AG08396 (cell line): Measurements from ENCODE around the gene CORIN.
"Not testable (repeated sequence)": the region's sequence is repeated elsewhere in the genome, so short reads cannot be mapped to it uniquely, and the experiment has no call there.

Experiments
- DNase-seq: peaks from one replicate; pipeline ENCODE4 v3.0.0; 2012; ENCODE audit warnings: low spot score, mixed read lengths

CORIN gene

DNA sequence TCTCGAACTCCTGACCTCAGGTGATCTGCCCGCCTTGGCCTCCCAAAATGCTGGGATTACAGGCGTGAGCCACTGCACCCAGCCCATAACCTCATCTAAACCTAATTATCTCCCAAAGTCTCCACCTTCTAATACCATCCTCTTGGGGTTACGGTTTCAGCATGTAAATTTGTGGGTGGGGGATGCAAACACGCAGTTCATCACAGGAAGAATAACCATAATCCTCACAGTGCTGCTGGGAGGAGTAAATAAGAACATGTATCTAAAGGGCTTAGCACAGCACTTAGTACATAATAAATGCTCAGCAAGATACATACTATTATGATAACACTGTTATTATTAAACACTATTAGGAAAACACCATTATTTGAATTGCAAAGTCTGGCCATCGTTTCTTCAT, 116.4 kb downstream of the CORIN start:
- no peak for DNase-seq

GRCh38 chr4:47720787-47721186, 117.1 kb downstream of the CORIN start:
- no peak for DNase-seq

GRCh38 chr4:47719576-47719975, 118.3 kb downstream of the CORIN start:
- DNase-seq, result no peak

GRCh38 chr4:47718696-47719095, 119.2 kb downstream of the CORIN start:
- no peak for DNase-seq

DNA sequence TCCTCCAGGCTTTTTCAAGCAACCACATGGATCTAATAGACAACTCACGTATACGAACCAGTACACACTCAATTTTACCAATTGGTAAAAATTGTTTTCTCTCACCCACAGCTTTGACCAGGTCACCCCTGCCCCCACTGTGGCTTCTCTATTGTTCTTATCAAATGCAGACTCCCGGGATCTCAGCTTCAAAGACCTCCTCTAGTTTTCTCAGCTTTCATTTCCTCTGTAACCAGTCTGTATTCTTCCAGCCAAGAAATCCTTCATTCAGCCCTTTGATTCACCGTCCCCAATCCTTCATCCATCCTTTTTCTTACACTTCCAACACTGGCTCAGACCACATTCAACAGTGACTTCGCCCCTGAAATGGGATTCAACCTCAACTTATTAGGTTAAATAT, 120.7 kb downstream of the CORIN start:
- no peak for DNase-seq

DNA sequence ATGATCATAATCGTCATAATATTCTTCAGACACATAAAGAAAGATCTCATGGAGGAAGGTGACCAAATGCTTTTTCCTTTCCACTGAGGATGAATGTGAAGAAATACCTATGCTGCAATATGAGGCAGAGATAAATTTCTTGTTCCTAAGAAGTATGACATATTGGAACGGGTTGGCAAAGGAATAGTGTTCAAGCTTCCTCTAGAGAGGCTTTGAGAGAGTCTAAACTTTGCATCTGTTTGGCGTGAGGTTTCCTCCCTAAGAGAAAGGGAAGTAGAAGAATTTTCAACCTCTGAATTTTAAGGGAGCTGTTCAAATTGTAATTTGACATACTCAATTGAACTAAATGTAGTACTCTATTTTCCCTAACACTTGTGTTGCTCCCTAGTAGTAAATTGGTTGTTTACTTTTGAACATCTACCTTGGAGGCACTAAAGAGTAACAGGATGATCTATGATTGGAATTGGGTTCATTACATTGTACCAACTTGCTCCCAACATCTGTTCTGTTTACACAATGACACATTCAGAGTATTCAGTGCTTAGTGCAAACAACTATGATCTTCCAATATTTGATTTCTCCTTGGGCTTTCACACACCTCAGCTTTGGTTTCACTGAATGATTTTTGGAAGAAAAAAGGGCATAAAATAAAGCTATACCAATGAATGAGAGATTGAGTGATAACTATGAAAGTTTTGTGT, 122.0 kb downstream of the CORIN start:
- DNase-seq, result no peak

GRCh38 chr4:47714269-47714668, 123.6 kb downstream of the CORIN start:
- no peak for DNase-seq

- no peak for DNase-seq
Measured at GRCh38 chr4:47713129-47713834, 124.6 kb downstream of the CORIN start.

DNA sequence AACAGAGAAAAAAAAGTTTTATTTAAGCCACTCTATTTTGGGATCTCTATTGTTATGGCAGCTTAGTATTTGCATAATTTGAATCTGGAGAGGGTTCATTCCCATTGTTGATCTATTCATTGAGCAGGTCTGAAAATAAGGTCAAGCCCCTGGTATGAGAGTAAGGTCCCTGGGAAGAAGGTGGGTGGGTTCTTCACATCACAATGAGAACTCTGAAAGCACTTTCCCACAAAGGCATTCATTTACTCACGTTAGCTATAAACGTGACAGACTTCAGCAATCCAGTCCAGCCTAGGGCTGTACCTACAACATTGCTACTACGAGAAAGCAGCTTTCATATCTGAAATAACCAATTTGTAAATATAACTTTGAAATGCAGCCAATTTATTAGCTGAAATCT, 126.2 kb downstream of the CORIN start:
- no peak for DNase-seq

DNA sequence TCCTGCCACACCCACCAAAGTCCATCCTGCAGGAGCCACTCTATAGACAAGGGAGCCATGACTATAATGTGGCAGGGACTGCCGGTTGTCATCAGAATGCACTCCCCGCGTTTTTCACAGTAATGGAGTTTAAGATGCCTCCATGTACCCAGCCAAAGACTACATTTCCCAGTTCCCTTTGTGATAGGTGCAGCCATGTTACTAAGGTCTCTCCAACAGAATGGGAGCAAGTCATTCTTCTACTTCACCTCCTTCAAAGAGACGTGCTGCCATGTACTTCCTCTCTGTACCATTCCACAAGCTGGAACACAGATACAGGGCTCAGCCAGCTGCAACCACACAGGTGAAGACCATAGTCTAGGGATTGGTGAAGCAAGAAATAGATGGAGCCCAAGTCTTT, 126.7 kb downstream of the CORIN start:
- no peak for DNase-seq

GRCh38 chr4:47706352-47706751, 131.5 kb downstream of the CORIN start:
- DNase-seq, result not testable (repeated sequence)

DNA sequence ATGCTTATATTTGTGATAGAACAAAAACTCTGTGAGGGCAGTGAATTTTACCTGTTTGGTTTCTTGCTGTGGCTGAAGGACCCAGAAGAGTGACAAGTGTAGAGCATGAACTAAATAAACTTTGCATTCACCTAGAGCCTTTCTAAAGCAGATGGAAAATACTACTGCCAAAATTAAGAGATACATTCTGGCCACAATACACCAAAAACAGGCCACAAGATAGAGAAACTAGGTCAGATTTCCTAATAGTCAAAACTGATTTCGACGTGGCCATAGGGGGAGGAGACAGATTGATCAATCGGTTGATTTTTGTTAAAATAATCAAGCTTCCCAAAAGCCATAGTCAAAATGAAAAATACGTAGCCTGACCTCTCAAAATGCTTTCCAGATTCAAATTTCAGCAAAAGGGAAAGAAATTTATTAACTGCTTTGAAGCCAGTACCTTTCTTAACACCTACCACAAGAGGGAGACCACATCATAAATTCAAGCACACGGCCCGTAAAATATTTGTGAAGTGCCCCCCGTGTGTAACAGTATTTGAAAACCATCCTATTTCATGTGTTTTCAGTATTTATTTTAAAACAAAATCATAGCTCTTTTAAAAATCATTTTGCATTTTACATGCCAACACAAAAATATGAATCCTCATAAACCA, 132.4 kb downstream of the CORIN start:
- DNase-seq, result no peak

DNA sequence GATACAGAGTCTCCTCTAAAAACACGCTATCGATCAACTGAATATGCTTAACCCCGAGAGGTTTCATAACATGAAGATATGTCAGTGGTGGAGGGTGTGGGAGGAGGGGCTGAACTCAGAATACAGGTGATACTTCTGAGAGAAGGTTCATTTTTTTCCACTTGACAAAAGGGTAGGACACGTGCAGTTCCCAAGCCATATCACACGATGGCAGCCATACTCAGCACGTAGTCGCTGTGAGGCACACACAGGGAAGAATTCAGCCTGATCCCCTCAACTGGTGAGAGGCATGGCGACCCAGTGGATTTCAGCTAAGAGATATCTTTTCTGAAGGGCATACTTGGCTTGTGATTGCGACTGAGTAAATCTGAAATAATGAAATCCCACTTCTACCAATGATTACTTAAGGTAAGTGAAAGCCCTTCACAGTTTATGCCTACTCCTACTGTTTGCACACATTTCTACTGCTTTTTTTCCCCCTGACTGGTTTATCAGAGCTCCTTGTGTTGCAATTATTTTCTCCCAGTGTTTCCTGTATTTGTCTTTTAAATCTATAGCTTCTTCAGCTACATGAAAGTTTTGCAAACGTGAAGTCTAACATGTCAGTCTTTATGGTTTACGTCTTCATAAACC, 133.1 kb downstream of the CORIN start:
- DNase-seq, result peak; percentile 32

DNA sequence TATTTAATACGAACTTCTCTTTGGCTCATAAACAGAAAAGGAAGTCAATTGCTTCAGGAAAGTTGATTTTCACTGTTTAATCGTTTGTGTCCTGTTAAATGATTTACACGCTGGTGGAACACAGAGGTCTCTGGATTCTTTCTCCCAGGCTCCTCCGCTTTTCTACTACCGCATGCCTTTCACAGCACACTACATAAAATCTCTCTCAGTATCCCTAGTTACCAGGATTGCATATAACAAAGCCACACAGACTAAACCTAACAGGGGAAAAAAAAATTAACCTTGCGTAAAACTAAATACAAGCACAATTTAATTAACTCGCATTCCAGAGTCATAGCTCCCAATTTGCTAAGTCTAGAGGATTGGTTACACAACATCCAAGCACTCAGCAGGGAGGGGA, 133.9 kb downstream of the CORIN start:
- DNase-seq, result no peak

GRCh38 chr4:47703008-47703407, 134.9 kb downstream of the CORIN start:
- DNase-seq, result no peak

DNA sequence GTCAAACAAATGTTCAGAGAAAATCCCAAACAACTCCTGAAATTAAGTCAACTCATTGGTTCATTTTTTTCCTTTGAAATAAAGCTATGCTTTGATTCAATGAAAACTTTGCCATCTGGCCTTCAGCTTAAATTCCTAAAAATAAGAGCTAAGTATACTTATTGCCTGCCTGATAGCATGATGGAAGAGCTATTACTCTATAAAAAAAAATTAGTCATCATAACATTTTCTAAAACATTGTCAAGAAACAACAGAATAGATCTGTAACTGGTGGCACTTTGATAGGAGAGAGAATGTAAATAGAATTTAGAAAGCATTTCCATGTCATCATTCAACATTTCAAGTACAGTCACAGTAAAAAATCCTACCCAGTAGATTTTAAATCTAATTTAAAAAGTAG, 136.6 kb downstream of the CORIN start:
- no peak for DNase-seq

- DNase-seq, result no peak
Measured at GRCh38 chr4:47698837-47699236, 139.0 kb downstream of the CORIN start.

DNA sequence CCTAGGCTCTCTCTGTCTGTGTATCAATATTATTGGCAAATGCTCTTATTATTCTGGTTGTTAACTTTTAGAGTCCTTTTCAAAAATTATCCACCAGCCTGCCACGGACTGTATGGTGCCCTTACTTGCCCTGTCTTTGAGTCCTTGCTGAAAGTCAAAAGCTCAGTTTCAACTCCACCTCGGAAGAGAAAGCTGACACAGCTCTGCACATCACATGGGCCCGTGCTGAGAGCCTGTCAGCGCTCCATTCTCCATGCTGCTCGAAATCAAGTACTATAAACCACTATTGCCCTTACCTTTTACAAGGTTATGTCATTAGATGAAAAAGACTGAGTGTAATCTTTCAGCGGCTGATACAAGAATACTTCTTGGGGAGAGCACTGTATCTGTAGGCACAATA, 141.0 kb downstream of the CORIN start:
- DNase-seq, result no peak

DNA sequence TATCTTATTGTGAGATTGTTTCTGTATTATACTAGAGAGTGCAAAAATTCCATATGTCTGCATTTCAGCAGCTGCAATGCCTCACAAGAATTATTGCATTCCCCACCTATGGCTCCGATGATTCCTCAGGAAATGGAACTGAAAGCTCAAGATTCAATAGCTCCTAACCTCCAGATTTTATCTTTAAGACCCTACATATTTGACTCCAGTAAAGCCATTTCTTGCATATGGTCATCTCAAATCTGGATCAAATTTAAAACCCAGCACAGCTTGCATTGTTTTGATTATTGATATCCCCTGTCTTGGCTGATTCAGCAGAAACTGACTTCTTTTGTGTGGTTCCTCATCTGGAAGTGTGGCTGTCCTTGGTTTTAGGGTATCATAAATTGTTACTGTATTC, 142.6 kb downstream of the CORIN start:
- DNase-seq, result no peak

DNA sequence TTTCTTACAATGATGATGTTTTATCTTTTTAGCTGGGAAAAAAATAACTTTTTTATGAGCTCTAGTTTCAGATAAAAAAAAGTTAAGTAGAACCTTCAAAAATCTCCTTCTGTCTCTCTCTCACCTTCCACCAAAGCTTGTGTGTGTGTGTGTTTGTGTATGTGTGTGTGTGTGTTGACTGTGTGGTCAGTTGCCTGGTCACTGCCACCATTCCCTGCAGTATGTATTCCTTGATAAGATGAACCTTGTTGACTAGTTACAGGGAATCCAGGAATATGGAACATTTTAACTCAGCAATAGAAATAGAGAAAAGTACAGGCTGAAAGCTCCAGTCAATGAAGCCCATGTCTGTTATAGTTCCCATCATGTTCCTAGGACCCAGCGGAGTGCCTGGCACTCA, 143.5 kb downstream of the CORIN start:
- no peak for DNase-seq

- no peak for DNase-seq
Measured at GRCh38 chr4:47692691-47693090, 145.2 kb downstream of the CORIN start.

DNA sequence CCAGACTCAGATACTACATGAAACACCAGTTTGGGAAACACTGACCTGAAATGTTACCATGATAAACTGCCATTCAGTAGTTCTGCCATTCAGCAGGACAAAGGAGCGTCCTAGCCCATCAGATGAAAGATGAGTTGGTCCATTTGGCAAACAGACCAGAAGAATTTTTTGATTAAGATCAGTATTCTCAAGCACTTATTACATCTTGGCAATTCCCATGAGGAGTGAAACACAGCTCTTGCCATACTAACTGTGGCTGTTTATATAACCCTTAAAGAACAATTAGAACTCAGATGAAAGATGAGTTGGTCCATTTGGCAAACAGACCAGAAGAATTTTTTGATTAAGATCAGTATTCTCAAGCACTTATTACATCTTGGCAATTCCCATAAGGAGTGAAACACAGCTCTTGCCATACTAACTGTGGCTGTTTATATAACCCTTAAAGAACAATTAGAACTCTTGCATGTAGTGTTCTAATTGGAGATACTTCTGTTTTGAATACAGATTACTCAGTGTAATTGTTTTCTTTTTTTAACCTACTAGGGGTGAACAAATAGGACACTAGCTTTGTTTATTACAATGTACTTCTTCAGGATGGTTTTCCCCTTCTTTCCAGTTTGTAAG, 146.0 kb downstream of the CORIN start:
- not testable (repeated sequence) for DNase-seq
